ENCODE data around the gene RPS14.

The RPS14 gene

GRCh38 chr5:150469718-150470469 is 20.4 kb upstream of the RPS14 start:
- Histone ChIP-seq H3K27me3 (ENCODE audit: insufficient read depth, low read length, poor library complexity, severe bottlenecking) (no peaks in the 10 kb centered on the region), H3K4me1 (ENCODE audit: insufficient read depth, low read length, poor library complexity, severe bottlenecking) (no peaks in the 10 kb centered on the region), H2AFZ (ENCODE audit: low read length) (no peak overlapping the region), H3K4me2 (ENCODE audit: low read depth, low read length, poor library complexity, severe bottlenecking) (no peak overlapping the region), H3K79me2 (ENCODE audit: insufficient read depth, low read length) (no peaks in the 10 kb centered on the region), H3K9me3 (ENCODE audit: insufficient read depth, low read depth, low read length) (no peaks in the 10 kb centered on the region), H3K9me2 (replicated peaks; ENCODE audit: low read depth, low read length) (no peaks in the 10 kb centered on the region), H3K9ac (ENCODE audit: low read depth, low read length, poor library complexity, severe bottlenecking) (no peak overlapping the region), H3K36me3 (ENCODE audit: insufficient read depth, low read length) (no peaks in the 10 kb centered on the region), H3F3A (ENCODE audit: low read depth) (no peaks in the 10 kb centered on the region), H3K4me3 (ENCODE audit: low read length, poor library complexity, severe bottlenecking) (no peak overlapping the region), H4K20me1 (ENCODE audit: insufficient read depth, low read length, poor library complexity, severe bottlenecking) (no peaks in the 10 kb centered on the region)
- TF ChIP-seq CTCF (conservative IDR thresholded peaks at IDR 0.05; ENCODE audit: low read length), result no peak
- no peak for TF ChIP-seq EZH2phosphoT487 (IDR thresholded peaks at IDR 0.05; ENCODE audit: borderline replicate concordance)

- Histone ChIP-seq H4K20me1 (ENCODE audit: insufficient read depth, low read length, poor library complexity, severe bottlenecking) (no peaks in the 10 kb centered on the region), H3K4me2 (ENCODE audit: low read depth, low read length, poor library complexity, severe bottlenecking) (no peak overlapping the region), H3K9ac (ENCODE audit: low read depth, low read length, poor library complexity, severe bottlenecking) (no peak overlapping the region), H2AFZ (ENCODE audit: low read length) (no peak overlapping the region), H3K9me2 (replicated peaks; ENCODE audit: low read depth, low read length) (no peaks in the 10 kb centered on the region), H3K4me3 (ENCODE audit: low read length, poor library complexity, severe bottlenecking) (no peak overlapping the region), H3K4me1 (ENCODE audit: insufficient read depth, low read length, poor library complexity, severe bottlenecking) (no peaks in the 10 kb centered on the region), H3K36me3 (ENCODE audit: insufficient read depth, low read length) (no peaks in the 10 kb centered on the region), H3K79me2 (ENCODE audit: insufficient read depth, low read length) (no peaks in the 10 kb centered on the region), H3F3A (ENCODE audit: low read depth) (no peaks in the 10 kb centered on the region), H3K9me3 (ENCODE audit: insufficient read depth, low read depth, low read length) (no peaks in the 10 kb centered on the region), H3K27me3 (ENCODE audit: insufficient read depth, low read length, poor library complexity, severe bottlenecking) (no peaks in the 10 kb centered on the region)
- TF ChIP-seq EZH2phosphoT487 (IDR thresholded peaks at IDR 0.05; ENCODE audit: borderline replicate concordance), result no peak
- no peak for TF ChIP-seq CTCF (conservative IDR thresholded peaks at IDR 0.05; ENCODE audit: low read length)
These were observed 18.7 kb upstream of the RPS14 start for GRCh38 chr5:150468206-150468605.

- H3K4me1 ChIP-seq (ENCODE audit: insufficient read depth, low read length, poor library complexity, severe bottlenecking), result peaks cover 10% of the 10 kb centered on the region
- H3K36me3 ChIP-seq (ENCODE audit: insufficient read depth, low read length), result no peaks in the 10 kb centered on the region
- H3K9me2 ChIP-seq (replicated peaks; ENCODE audit: low read depth, low read length), result no peaks in the 10 kb centered on the region
- no peak overlapping the region for H3K4me2 ChIP-seq (ENCODE audit: low read depth, low read length, poor library complexity, severe bottlenecking)
- H3K9ac ChIP-seq (ENCODE audit: low read depth, low read length, poor library complexity, severe bottlenecking), result no peak overlapping the region
- H2AFZ ChIP-seq (ENCODE audit: low read length), result no peak overlapping the region
- no peaks in the 10 kb centered on the region for H3K9me3 ChIP-seq (ENCODE audit: insufficient read depth, low read depth, low read length)
- no peaks in the 10 kb centered on the region for H3K27me3 ChIP-seq (ENCODE audit: insufficient read depth, low read length, poor library complexity, severe bottlenecking)
- H3F3A ChIP-seq (ENCODE audit: low read depth), result no peaks in the 10 kb centered on the region
- TF ChIP-seq CTCF (conservative IDR thresholded peaks at IDR 0.05; ENCODE audit: low read length) (no peak), EZH2phosphoT487 (IDR thresholded peaks at IDR 0.05; ENCODE audit: borderline replicate concordance) (no peak)
- no peaks in the 10 kb centered on the region for H3K79me2 ChIP-seq (ENCODE audit: insufficient read depth, low read length)
- no peaks in the 10 kb centered on the region for H4K20me1 ChIP-seq (ENCODE audit: insufficient read depth, low read length, poor library complexity, severe bottlenecking)
- H3K4me3 ChIP-seq (ENCODE audit: low read length, poor library complexity, severe bottlenecking), result no peak overlapping the region
These were observed 16.4 kb upstream of the RPS14 start for GRCh38 chr5:150465927-150466326.

Data from Loucy (cell line).